ENCODE data around the gene KIF2C. TPM values are rescaled to one million over a fixed set of nuclear protein-coding genes. Genes with fewer than 3 reads are reported as not detected.

KIF2C gene
- total and polyA plus RNA-seq, 9 of the 15 experiments (the other 6 are each of a cell fraction or from before 2014, with no cell fraction given): 84.9 to 226 (median 169) TPM

DNA sequence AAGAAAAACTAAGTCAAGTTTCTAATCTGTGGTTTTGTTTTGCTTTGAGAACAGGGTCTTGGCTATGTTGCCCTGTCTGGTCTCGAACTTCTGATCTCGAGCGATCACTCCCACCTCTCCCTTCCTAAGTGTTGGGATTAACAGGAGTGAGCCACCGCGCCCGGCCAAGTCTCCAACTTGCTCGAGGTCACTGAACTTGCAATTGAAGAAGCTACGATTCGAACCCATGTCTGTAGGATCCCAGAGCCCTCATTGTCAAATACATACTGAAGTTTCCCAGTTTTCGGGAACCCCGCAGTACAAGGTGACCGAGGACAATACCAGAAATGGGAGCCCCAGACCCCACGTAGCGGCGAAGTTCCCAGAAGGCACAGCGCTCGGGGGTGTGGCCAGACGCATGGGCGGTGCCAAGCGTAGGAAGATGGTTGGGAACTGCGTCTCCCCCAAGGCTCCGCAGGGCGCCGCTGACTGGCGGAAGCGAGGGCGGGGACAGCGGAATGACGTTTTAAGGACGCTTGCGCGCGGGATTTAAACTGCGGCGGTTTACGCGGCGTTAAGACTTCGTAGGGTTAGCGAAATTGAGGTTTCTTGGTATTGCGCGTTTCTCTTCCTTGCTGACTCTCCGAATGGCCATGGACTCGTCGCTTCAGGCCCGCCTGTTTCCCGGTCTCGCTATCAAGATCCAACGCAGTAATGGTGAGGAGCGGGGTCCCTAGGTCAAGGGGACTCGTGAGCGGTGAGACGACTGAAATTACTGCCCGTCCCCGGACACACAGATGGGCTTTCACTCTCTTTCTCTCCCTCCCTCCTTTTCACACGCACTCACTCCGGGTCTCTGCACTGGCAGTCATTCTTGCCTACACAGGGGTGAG, at the start of gene KIF2C (continued):
- TF ChIP-seq SMAD1 (IDR thresholded peaks at IDR 0.05; ENCODE audit: low read depth, low read length, partially characterized antibody) (no peak), SREBF2 (CRISPR knock-in tag; IDR thresholded peaks at IDR 0.05) (no peak), PRDM10 (IDR thresholded peaks at IDR 0.05; ENCODE audit: partially characterized antibody) (peak; percentile 55), GABPA (tag; conservative IDR thresholded peaks at IDR 0.05; ENCODE audit: low read depth) (peak; percentile 83), NBN (IDR thresholded peaks at IDR 0.05; ENCODE audit: low read depth) (peak; percentile 60), SMARCA5 (IDR thresholded peaks at IDR 0.05) (no peak), KHSRP (IDR thresholded peaks at IDR 0.05) (no peak), BCL6 (CRISPR knock-in tag; IDR thresholded peaks at IDR 0.05) (no peak), GATAD2A (IDR thresholded peaks at IDR 0.05) (0 out of 2 replicates have a peak, but pooled peaks have one; percentile 47), HEY1 (CRISPR knock-in tag; IDR thresholded peaks at IDR 0.05; ENCODE audit: borderline replicate concordance) (no peak), ZNF766 (CRISPR knock-in tag; conservative IDR thresholded peaks at IDR 0.05) (peak; percentile 96), SUPT5H (IDR thresholded peaks at IDR 0.05) (peak; percentile 97), CHD4 (IDR thresholded peaks at IDR 0.05; ENCODE audit: insufficient read depth, insufficient replicate concordance, low read depth, low read length, poor library complexity, severe bottlenecking) (peak; percentile 86), ZBTB2 (IDR thresholded peaks at IDR 0.05) (peak; percentile 98), HINFP (tag; conservative IDR thresholded peaks at IDR 0.05; ENCODE audit: low read depth) (no peak)
- TF ChIP-seq, protein P1, sequence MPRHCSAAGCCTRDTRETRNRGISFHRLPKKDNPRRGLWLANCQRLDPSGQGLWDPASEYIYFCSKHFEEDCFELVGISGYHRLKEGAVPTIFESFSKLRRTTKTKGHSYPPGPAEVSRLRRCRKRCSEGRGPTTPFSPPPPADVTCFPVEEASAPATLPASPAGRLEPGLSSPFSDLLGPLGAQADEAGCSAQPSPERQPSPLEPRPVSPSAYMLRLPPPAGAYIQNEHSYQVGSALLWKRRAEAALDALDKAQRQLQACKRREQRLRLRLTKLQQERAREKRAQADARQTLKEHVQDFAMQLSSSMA (CRISPR knock-in tag; IDR thresholded peaks at IDR 0.05): no peak
- TF ChIP-seq, protein P2, sequence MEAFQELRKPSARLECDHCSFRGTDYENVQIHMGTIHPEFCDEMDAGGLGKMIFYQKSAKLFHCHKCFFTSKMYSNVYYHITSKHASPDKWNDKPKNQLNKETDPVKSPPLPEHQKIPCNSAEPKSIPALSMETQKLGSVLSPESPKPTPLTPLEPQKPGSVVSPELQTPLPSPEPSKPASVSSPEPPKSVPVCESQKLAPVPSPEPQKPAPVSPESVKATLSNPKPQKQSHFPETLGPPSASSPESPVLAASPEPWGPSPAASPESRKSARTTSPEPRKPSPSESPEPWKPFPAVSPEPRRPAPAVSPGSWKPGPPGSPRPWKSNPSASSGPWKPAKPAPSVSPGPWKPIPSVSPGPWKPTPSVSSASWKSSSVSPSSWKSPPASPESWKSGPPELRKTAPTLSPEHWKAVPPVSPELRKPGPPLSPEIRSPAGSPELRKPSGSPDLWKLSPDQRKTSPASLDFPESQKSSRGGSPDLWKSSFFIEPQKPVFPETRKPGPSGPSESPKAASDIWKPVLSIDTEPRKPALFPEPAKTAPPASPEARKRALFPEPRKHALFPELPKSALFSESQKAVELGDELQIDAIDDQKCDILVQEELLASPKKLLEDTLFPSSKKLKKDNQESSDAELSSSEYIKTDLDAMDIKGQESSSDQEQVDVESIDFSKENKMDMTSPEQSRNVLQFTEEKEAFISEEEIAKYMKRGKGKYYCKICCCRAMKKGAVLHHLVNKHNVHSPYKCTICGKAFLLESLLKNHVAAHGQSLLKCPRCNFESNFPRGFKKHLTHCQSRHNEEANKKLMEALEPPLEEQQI (IDR thresholded peaks at IDR 0.05): 0 out of 2 replicates have a peak, but pooled peaks have one; percentile 34

All from K562 (cell line).